ENCODE results near the gene OAF.

DNA sequence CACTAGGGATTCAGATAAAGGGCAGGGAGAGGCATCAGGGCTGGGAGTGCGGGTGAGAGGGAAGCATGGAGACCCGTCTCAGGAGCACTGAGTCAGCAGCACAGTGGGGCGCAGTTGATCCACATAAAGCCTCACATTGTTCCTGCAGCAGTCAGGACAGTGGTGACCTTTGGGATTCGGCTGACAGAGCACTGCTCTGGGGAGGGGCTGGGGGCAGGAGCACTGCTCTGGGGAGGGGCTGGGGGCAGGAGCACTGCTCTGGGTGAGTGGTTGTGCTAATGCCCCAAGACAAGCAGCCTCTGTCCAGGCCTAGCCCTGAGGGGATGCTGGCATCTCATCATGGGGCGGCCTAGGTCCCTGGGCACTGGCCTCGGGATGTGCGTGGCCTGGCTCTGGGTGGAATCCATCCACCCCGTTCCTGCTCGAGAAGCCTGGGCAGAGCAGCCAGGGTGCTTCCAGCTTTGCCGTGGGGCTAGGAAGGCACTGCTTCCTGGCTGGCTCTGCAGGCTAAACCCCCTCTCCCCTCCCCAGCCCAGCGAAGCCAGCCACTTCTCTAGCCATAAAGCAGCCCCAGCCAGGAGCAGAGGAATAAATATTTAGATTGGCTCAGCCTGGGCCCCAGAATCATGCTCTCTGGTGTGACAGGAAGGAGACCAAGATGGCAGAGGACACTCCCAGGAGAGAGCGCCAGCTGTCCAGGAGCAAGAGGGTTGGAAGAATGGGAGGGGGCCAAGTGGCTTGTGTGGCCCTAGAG, 7.3 kb downstream of the OAF start:
- TF ChIP-seq CTCF (IDR thresholded peaks at IDR 0.05): no peak
- TF ChIP-seq POLR2A (IDR thresholded peaks at IDR 0.05): no peak
